K562 (cell line): ENCODE results near the gene USP50. TPM values are rescaled to one million over a fixed set of nuclear protein-coding genes. Genes with fewer than 3 reads are reported as not detected.

Source experiments
- ATAC-seq: fragments of 200-7000 bp; cut with Tn5 transposase; 3 replicates; pipeline ENCODE4 v1.9.1; 2020; ENCODE audit warnings: moderate library complexity
- BruUV-seq: library from RNA; stranded (reverse); fragments of 400-500 nt; replicated peaks from 2 replicates; lab custom pipeline; 2021; lab: Mats Ljungman, UMichigan
- CTCF ChIA-PET: fragments of 300-600 bp; formaldehyde crosslinking; extraction: SDS; loops from one replicate; lab custom pipeline; 2021; ENCODE audit warnings: low intra/inter-chr PET ratio; lab: Yijun Ruan, JAX
- POLR2A ChIA-PET: fragments of 300-600, 350-650 bp; sonication (Branson Sonifier 250); formaldehyde crosslinking; extraction: SDS; loops from one replicate; lab custom pipeline; 2021; ENCODE audit warnings: antibody characterized with exemption, inconsistent platforms; lab: Yijun Ruan, JAX
- DNase-seq, 4 experiments: peaks; one replicate each; pipeline versions ENCODE4 v3.0.0 to v3.0.0-alpha.2; 2011 to 2018; ENCODE audit warnings: low spot score in 3 of 4, mixed read lengths in 3 of 4; ENCODE audit errors: extremely low read depth in 1 of 4
- FAIRE-seq: peaks from 2 replicates; lab custom pipeline; 2011; peaks lifted over from hg19 to GRCh38; lab: Jason Lieb, UNC
- H2AFZ ChIP-seq: 2 replicates; pipeline ENCODE4 v1.6.0; 2011; ENCODE audit warnings: low read depth, low read length, control low read depth, inconsistent platforms
- H3K27ac ChIP-seq: fragments of 200-600 bp; 3 replicates; pipeline ENCODE4 v1.8.0; 2011; ENCODE audit warnings: low read depth, mild to moderate bottlenecking, control low read depth, inconsistent platforms, low read length, moderate library complexity, mixed read lengths; ENCODE audit errors: extremely low read depth
- H3K27me3 ChIP-seq, 2 experiments: fragments of 300-600 bp in 1 of 2; 2 replicates in 1 of 2; 3 replicates in 1 of 2; pipeline versions ENCODE4 v1.6.0 to v1.8.0; 2011; ENCODE audit warnings: inconsistent platforms in 2 of 2, low read length in 2 of 2, mild to moderate bottlenecking in 1 of 2, mixed read lengths in 1 of 2, moderate library complexity in 1 of 2; ENCODE audit not compliant: control insufficient read depth in 2 of 2, insufficient read depth in 2 of 2
- H3K36me3 ChIP-seq: fragments of 300-600 bp; 3 replicates; pipeline ENCODE4 v1.8.0; 2011; ENCODE audit warnings: mild to moderate bottlenecking, low read length, inconsistent platforms; ENCODE audit not compliant: control insufficient read depth, insufficient read depth
- H3K4me1 ChIP-seq, 2 experiments: fragments of 200-600 bp in 1 of 2; replicated peaks in 1 of 2; 2 replicates in 1 of 2; 3 replicates in 1 of 2; pipeline versions ENCODE4 v1.5.1 to v1.8.0; 2011; ENCODE audit warnings: inconsistent platforms in 2 of 2, low read length in 2 of 2, mild to moderate bottlenecking in 1 of 2, mixed read lengths in 1 of 2, moderate library complexity in 1 of 2; ENCODE audit not compliant: control insufficient read depth in 2 of 2, insufficient read depth in 2 of 2
- H3K4me2 ChIP-seq: 2 replicates; pipeline ENCODE4 v1.6.1; 2011; ENCODE audit warnings: low read length, control low read depth, inconsistent platforms, mixed read lengths; ENCODE audit not compliant: insufficient read depth
- H3K4me3 ChIP-seq: fragments of 200-600 bp; sonication (generic), shearing (Covaris generic); 2 replicates; pipeline ENCODE4 v1.5.1; 2016; ENCODE audit warnings: control low read depth, inconsistent platforms
- H3K79me2 ChIP-seq: fragments of 200-600 bp; 3 replicates; pipeline ENCODE4 v1.8.0; 2011; ENCODE audit warnings: low read length, inconsistent platforms; ENCODE audit not compliant: control insufficient read depth, insufficient read depth
- H3K9ac ChIP-seq, 2 experiments: 2 replicates each; pipeline versions ENCODE4 v1.6.0 to v1.6.1; 2011; ENCODE audit warnings: low read depth in 2 of 2, low read length in 2 of 2, control low read depth in 1 of 2, inconsistent platforms in 1 of 2, mild to moderate bottlenecking in 1 of 2, mixed read lengths in 1 of 2; ENCODE audit not compliant: insufficient read depth in 1 of 2
- H3K9me1 ChIP-seq: one replicate; pipeline ENCODE4 v1.6.0; 2011; ENCODE audit warnings: inconsistent platforms, mild to moderate bottlenecking, low read length, moderate library complexity; ENCODE audit not compliant: control insufficient read depth, insufficient read depth
- H3K9me3 ChIP-seq: replicated peaks from 2 replicates; pipeline ENCODE4 v1.5.1; 2011; ENCODE audit warnings: low read depth, low read length, inconsistent platforms; ENCODE audit not compliant: control insufficient read depth, insufficient read depth
- H4K20me1 ChIP-seq: replicated peaks from 2 replicates; pipeline ENCODE4 v1.6.1; 2011; ENCODE audit warnings: low read length, inconsistent platforms, mixed read lengths; ENCODE audit not compliant: control insufficient read depth, insufficient read depth
- CHCHD3 ChIP-seq: fragments of 250-450 bp; sonication (Bioruptor Pico); IDR thresholded peaks from 2 replicates; pipeline ENCODE4 v2.1.2; 2022; ENCODE audit warnings: mild to moderate bottlenecking
- MEF2A ChIP-seq: IDR thresholded peaks from 2 replicates; pipeline ENCODE4 v1.6.1; 2011; ENCODE audit warnings: low read depth, mild to moderate bottlenecking, low read length, moderate library complexity; ENCODE audit not compliant: control insufficient read depth
- RBM25 ChIP-seq: fragments of 200-400 bp; formaldehyde crosslinking; IDR thresholded peaks from 2 replicates; pipeline ENCODE4 v1.6.1; 2018; ENCODE audit warnings: low read length, low read depth, moderate library complexity; ENCODE audit not compliant: severe bottlenecking
- TEAD2 ChIP-seq: fragments of 450-650 bp; IDR thresholded peaks from 2 replicates; pipeline ENCODE4 v1.6.1; 2016; ENCODE audit warnings: missing genetic modification characterization, control low read depth, missing compliant biosample characterization
- TRIM24 ChIP-seq, 2 experiments: fragments of 450-650 bp; IDR thresholded peaks; 2 replicates each; pipeline ENCODE4 v1.6.1; 2016
- WGBS: fragments of 100-300 bp; shearing (Covaris generic); methylation state at CpG from one replicate; pipeline ENCODE4 v1.1.6; 2016; ENCODE audit warnings: low coverage, mixed read lengths; ENCODE audit not compliant: insufficient coverage; ENCODE audit errors: missing lambda C conversion rate; 5-methylcytosine and 5-hydroxymethylcytosine counted together
- in situ Hi-C: fragments of 300-500 bp; cut with MboI; formaldehyde crosslinking; loops from 4 replicates; pipeline ENCODE4 v1.15.0; 2018; ENCODE audit warnings: inconsistent platforms, mixed read lengths
- intact Hi-C: fragments of 100-400 bp; cut with micrococcal nuclease; formaldehyde crosslinking; loops from 2 replicates; pipeline ENCODE4 v1.14.2; 2022
- polyA plus RNA-seq, 8 experiments: library from polyadenylated mRNA; depleted of rRNA in 4 of 8; stranded (reverse) in 5 of 8; unstranded in 3 of 8; fragments of >200 nt; fragmentation: Nextera tagmentation in 2 of 8; fragmentation: Illumina TruSeq in 1 of 8; extraction: Ambion mirVana in 2 of 8; extraction: Trizol in 1 of 8; gene quantifications; 2 replicates each; pipeline versions ENCODE4 v1.2.1 to v1.2.3, GENCODE V29; 2011 to 2014; ENCODE audit warnings: inconsistent platforms in 1 of 8, missing spikeins in 1 of 8
- total RNA-seq, 7 experiments: library from RNA; depleted of rRNA in 6 of 7; stranded (reverse); fragments of >200 nt in 6 of 7; fragmentation: Illumina TruSeq in 2 of 7; extraction: Trizol in 2 of 7; gene quantifications; 2 replicates each; pipeline versions ENCODE4 v1.2.1 to v1.2.3, GENCODE V29; 2011 to 2021; ENCODE audit warnings: low replicate concordance in 1 of 7

USP50 gene
- total and polyA plus RNA-seq, 9 of the 15 experiments (the other 6 are each of a cell fraction or from before 2014, with no cell fraction given): not detected

DNA sequence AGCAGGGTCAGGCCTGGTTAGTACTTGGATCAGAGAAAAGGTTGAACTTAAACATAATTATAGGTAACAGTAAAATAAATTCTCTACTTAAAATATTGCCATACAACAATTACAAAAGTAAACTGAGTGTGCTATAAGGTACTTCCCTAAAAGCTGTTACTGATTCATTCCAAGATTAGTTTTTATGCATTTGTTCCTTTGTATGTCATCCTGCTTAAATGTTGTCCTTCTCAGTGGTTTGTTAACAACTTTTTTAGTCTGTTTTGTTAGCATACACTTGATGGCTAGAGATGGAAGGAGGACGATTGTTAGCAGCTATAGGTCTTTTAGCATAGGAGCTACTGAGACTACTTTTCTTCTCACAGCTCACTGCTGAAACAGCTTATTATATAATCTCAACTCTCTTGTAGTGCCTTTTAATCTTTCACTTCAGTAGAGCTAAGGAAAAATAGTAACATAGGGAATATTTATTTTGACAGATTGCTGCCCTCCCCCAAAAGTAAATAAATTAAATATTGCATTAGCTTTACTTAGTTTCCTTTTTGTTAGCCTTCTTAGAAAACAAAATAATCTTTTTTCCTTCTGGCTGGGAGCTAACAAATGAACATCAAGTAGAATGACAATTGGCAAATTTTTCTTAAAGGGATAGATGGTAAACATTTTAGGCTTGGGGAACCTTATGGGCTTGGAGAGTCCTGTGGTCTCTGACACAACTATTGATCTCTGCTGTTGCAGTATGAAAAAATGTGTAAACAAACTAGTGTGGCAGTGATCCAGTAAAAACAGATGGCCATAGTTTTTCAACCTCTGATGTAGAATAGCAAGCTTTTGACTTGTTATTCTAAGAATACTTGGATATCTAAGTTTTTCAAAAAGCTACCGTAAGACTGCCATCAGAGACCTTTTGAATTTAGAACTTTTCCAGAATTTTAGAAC lies 82.8 kb downstream of the USP50 start:
- H3K9me3 ChIP-seq: no peaks in the 10 kb centered on the region
- ChIA-PET CTCF (no interaction called here), POLR2A (interaction anchor here (1.0 to 1.4 kb wide), 2 partner anchors 13 to 110 kb away, joined by 3 read pairs; no protein-coding TSS in a partner anchor)
- no peak overlapping the region for H3K4me3 ChIP-seq
- no peak for FAIRE-seq
- no peak for TF ChIP-seq CHCHD3 (CRISPR knock-in tag)
- TF ChIP-seq MEF2A: no peak
- TF ChIP-seq TRIM24 (IDR thresholded peaks at IDR 0.05): no peak
- TF ChIP-seq RBM25: no peak
- TF ChIP-seq TEAD2 (tag): no peak
- peaks cover 74% of the 10 kb centered on the region for H3K36me3 ChIP-seq
- no peak overlapping the region; the same call in 2 of the 3 replicates for H3K27ac ChIP-seq
- ATAC-seq: no peak
- TSS peak; percentile 23 for BruUV-seq
- no peaks in the 10 kb centered on the region for H3K79me2 ChIP-seq
- intact Hi-C loops: no loop called here
- H3K4me1 ChIP-seq: no peaks in the 10 kb centered on the region
- 62% methylated on average over 2 of the region's 2 CpGs for WGBS
- H2AFZ ChIP-seq: no peak overlapping the region
- H3K27me3 ChIP-seq: no peaks in the 10 kb centered on the region
- no peak overlapping the region for H3K4me2 ChIP-seq
- H3K9me1 ChIP-seq: no peaks in the 10 kb centered on the region
- no peak for DNase-seq
- in situ Hi-C loops: no loop called here
- H3K9ac ChIP-seq: no peak overlapping the region
- no peaks in the 10 kb centered on the region for H4K20me1 ChIP-seq
